Measurements from ENCODE around the gene COX7A2L.
A peak's percentile ranks its signal among the peaks of the same experiment; 100 is the strongest.
"Not testable (repeated sequence)": the region's sequence is repeated elsewhere in the genome, so short reads cannot be mapped to it uniquely, and the experiment has no call there.

The COX7A2L gene, protein sequence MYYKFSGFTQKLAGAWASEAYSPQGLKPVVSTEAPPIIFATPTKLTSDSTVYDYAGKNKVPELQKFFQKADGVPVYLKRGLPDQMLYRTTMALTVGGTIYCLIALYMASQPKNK

DNA sequence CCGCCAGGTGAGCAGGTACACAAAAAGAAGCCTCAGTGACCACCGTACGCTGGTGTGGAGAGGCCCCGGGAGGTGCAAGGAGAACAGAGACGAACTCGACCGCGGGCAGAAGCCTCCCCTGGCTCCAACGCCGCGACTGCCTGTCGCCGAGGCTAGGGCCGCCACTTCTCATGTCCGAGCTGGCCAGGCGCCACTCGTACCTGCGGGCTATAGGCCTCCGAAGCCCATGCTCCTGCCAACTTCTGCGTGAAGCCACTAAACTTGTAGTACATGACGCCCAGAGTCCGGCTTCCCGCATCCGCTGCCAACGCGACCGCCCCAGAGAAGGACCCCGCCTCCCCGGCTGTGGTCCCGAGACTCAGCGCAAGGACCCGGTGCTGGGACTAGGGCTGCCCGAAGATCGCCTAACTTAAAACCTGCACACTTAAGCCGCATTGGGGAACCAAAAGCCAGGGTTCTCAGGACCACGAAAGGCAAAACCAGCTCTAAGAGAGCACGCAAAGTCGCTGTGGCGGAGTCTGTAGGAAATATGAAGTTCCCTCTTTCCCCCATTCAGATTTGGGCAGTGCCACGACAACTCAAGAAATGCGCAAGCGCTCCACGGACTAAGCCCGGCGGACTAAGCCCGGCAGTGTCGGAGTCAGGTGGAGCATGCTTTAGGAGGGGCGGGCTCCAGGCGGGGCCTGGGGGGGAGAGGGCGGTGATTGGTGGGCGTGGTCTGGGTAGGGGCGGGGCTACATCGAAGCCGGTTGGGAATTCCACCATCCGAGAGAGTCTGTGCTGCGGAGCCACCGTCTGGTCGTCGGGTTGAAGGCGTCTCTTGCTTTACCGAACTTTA is at the start of gene COX7A2L:
Gene COX7A2L (minus strand): TSS at position 328 of the 838 bp plus-strand sequence. CDS start 56 bp downstream, at position 272.
- ATAC-seq (peak; percentile 98), DNase-seq (peak; percentile 96)

- DNase-seq (no peak), ATAC-seq (no peak)
Measured at GRCh38 chr2:42408009-42408408, 47.0 kb upstream of the COX7A2L start.

GRCh38 chr2:42407476-42407875 is 46.5 kb upstream of the COX7A2L start:
- ATAC-seq (no peak), DNase-seq (no peak)

DNA sequence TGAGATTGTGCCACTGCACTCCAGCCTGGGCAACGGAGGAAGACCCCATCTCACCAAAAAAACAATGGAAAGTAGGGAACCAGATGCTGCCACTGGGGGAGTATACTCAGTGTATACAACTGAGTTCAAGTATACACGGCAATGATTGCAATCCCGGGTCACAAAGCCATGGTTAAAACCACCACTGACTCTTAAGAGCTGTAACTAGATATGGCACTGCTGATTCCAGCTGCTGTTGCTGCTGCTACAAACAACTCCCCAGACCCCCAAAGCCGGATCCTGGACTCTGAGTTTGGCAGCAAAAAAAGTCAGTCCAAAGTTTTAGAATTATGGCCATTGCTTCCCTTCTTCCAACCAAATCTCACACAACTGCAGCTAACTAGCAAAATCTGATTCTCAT is 43.7 kb upstream of the COX7A2L start:
- DNase-seq: no peak
- ATAC-seq: no peak

- DNase-seq: no peak
- no peak for ATAC-seq
Measured at GRCh38 chr2:42401773-42402172, 40.8 kb upstream of the COX7A2L start.

DNA sequence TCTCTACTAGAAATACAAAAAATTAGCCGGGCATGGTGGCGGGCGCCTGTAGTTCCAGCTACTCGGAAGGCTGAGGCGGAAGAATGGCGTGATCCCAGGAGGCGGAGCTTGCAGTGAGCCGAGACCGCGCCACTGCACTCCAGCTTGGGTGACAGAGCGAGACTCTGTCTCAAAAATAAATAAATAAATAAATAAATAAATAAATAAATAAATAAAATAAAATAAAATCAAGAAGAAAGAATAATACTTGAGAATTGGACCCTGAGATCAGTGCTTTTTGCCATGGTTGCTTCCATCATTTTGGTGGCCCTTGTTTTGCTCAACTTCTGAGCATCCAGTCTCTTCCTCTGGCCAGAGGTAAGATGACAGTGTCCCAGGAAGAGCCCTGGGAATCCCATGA is 37.0 kb upstream of the COX7A2L start:
- not testable (repeated sequence) for ATAC-seq, DNase-seq

DNA sequence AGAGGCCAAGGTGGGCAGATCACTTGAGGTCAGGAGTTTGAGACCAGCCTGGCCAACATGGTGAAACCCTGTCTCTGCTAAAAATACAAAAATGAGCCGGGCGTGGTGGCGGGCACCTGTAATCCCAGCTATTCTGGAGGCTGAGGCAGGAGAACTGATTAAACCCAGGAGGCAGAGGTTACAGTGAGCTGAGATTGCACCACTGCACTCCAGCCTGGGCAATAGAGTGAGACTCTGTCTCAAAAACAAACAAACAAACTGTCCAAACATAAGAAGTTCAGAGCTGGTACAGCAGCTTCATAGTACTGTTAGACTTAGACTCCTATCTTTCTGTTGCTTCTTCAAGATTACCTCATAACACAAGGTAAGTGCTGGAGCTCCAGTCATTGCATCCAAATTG is 32.3 kb upstream of the COX7A2L start:
- not testable (repeated sequence) for DNase-seq, ATAC-seq

DNA sequence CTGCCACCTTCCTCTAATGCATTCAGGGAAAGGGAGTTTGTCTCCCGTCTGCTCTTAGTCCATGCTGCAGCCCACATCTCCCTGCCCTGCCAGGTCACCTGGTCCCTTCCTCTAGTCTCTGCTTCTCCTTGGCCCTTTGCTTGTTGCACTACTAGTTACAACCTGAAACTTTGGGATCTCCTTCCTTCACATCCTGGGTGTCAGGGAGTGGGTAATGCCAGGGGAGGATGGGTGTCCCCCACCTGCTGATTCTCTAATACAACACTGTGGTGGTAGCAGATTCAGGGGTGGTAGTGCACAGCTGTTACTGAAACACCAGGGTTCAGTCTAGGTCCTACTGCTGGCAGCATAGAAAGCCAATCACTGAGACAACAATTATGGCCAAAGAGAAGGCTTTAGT is 31.2 kb upstream of the COX7A2L start:
- DNase-seq (no peak), ATAC-seq (no peak)

DNA sequence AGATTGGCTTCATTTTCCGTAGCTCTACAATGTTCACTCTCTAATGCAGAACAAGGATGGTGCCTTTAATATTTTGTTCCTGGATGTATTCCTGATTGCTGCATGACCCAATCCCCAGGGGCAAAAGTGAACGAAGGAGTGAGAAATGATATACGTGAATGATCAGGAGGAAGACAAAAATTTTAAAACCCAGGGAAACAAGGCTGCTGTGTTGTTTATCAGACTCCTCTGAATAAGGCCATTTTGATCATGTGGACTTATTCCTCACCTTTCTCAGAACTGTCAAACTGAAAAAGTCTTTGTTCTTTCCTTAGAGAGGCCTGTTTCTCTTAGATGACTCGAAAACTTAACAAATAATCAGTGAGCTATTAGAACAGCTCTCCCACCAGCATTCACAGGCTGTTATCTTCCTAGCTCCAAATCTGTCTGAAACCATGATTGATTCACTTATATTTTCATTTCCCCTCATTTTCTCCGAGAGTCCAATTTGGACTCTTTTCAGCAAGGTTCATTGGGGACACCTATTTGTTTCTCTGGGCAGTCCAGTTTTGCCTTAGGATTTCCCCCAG is 29.5 kb upstream of the COX7A2L start:
- ATAC-seq: no peak
- no peak for DNase-seq

DNA sequence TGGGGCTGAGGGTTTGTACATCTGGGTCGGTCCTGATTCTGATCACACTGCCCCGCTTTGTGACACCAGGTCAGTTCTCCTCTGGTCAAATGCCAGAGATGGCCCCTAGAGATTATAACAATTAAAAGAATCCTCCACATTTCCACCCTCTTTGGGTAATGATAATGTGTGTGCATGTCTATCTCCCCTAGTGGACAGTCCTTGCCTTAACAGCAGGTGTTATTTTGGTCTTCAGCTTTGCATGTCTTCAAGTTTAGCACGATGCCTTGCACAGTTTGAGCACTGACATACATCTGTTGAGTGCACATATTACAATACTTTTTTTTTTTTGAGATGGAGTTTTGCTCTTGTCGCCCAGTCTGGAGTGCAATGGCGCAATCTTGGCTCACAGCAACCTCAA is 25.7 kb upstream of the COX7A2L start:
- DNase-seq (no peak), ATAC-seq (no peak)

DNA sequence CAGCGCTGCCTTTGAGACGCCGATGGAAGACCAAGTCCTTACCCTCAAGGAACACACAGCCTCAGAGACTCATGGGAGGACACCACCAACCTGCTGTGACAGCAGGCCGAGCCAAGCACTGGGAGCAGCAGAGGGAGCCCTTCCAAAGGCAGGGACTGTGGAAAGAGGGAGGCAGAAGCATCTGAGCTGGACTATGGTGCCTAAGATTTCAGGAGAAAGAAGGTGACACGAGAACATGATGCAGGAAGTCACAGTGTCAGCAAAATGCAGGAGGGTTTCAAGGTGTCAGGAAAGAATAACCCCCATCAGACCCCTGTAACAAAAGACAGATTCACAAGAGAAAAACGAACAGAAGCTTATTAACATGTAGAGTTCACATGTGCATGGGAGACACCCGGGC is 24.2 kb upstream of the COX7A2L start:
- no peak for ATAC-seq
- DNase-seq: no peak

GRCh38 chr2:42383855-42384530 is 23.0 kb upstream of the COX7A2L start:
- no peak for DNase-seq
- no peak for ATAC-seq

DNA sequence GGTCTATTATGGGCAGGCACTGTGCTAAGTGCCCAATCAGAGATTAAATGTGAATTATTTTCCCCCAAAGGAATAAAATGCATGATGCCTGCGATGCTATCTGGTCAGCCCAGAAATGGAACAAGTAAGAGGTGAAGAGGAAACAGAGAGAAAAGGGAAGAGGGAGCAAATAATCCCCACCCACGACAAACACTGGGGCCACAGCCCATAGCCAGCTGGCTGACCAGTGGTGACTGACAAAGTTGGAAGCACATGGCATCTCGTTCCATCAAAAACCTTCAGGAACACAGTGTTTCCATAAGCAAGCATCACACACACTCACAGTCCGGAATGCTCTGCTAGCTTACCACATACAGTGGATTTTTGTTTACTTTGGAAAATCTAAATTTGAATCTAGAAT is 21.1 kb upstream of the COX7A2L start:
- ATAC-seq (no peak), DNase-seq (no peak)

DNA sequence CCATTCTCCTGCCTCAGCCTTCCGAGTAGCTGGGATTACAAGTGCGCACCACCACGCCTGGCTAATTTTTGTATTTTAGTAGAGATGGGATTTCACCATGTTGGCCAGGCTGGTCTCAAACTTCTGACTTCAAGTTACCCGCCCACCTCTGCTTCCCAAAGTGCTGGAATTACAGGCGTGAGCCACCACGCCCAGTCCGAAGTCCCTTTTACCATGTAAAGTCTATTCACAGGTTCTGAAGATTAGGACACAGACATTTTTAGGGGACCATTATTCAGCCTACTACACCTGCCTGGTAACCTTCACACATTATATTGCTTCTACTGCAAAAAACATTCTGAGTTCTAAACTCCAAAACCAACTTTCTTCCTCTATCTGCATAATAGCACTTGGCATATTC is 19.0 kb upstream of the COX7A2L start:
- ATAC-seq, DNase-seq: not testable (repeated sequence)

DNA sequence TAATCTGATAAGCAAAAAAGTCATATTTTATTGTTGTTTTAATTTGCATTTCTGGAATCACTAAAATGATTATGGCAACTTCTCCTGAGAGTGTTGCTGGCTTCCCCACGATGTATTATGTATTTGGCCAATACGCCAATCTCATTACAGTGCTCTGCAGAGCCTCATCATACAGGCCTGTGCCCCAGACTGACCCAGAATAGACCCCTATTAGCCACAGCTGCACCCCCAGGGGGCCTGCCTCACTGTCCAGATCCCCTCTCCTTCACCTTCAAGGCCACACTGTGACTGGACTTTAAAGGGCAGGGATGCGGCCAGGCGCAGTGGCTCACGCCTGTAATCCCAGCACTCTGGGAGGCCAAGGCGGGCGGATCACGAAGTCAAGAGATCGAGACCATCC is 17.4 kb upstream of the COX7A2L start:
- DNase-seq (no peak), ATAC-seq (no peak)

DNA sequence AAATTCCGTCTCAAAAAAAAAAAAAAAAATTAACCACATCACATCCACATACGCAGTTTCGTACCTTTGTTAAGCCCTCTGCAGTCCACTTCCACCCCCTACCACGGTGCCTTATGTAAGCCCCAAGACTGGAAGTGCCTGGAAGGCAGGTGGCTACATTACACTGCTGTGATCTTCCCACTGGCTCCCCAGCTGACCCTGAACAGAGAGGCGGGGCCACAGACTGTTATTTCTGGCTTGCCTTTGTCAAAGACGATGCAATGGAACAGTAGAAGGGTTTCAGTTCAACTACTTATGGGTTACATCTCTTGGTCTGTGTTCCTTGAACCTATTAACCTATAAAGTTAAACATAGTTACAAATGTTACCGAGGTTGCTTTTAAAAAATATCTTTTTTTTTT is 15.7 kb upstream of the COX7A2L start:
- DNase-seq (no peak), ATAC-seq (peak; percentile 43)

DNA sequence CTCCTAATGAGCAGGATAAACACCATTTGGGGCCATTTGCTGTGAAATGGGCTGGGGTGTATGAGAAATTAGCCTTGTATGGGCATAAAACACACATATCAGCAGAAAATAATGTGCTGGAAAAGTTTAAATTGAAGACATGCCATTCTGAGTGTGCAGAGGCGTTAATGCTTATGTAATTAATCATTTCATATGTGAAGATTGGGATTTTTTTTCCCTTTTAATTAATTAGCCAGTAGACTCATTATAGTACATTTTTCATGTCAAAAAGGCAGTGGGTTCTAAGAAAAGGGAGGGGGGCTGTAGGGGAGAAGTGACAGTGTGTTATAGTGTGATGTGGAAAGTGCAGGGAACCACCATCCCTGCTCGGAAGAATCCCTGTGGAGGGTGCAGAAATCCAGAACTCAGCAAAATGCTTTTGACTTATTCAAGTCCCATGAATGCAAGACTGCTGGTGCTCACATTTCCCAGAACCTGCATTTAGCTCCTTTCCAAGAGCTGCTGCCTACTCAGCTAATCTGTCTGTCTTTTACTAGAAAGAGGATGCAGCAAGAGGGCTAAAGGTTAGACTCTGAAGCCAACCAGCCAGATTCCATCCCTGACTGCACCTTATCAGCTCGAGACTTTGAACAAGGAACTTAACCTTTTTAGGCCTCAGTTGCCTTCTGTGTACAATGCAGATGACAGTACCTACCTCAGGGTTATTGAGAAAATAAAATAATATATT is 11.6 kb upstream of the COX7A2L start:
- ATAC-seq (no peak), DNase-seq (no peak)

GRCh38 chr2:42371611-42372473 is 10.8 kb upstream of the COX7A2L start:
- no peak for ATAC-seq

GRCh38 chr2:42369532-42370229 is 8.7 kb upstream of the COX7A2L start:
- DNase-seq (no peak), ATAC-seq (no peak)

More at GRCh38 chr2:42371611-42372473, 10.8 kb upstream of the COX7A2L start:
- no peak for DNase-seq

DNA sequence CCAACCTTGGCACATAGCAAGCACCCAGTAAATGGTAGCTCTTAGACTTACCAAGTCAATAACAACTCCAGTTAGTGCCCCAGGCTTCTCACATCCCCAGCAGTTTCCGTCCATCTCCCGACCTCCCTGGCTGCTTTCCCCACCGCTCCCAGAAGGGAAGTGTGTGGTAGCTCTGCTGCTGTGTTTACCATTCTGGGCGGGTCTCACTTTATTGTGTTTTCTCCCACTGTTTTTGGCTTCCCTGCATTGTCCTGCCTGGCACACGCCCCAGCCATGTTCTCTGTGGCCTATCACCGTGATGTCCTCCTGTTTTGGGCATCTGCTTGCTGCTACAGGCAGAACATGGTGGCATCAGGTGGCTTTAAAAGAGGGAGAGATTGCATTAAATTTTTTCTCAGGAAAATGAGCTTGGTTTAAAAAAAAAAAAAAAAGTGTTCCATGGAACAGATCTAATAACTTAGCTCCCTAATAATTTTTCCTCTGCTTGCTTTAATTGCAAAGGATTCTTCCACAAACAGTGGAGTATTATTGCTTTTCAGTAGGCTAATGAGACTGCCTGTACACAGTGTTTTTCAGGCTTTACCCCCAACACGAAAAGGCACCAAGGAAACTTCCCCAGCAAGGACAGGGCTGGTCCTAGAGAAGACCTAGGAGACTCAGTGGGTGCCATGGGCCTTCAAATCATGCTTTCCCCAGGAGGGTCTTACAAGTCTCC is 8.0 kb upstream of the COX7A2L start:
- ATAC-seq (no peak), DNase-seq (no peak)
